IMR-90 (cell line): ENCODE data around the gene GLRA2. TPM values are rescaled to one million over a fixed set of nuclear protein-coding genes. Genes with fewer than 3 reads are reported as not detected.
A peak's percentile ranks its signal among the peaks of the same experiment; 100 is the strongest.

Experiments
- ATAC-seq: fragments of 200-7000 bp; cut with Tn5 transposase; 2 replicates; pipeline ENCODE4 v1.9.1; 2020; ENCODE audit warnings: low read depth, mild to moderate bottlenecking, moderate library complexity
- BruUV-seq: library from RNA; stranded (reverse); fragments of 400-500 nt; replicated peaks from 2 replicates; lab custom pipeline; 2021; lab: Mats Ljungman, UMichigan
- CTCF ChIA-PET: fragments of 300-600 bp; formaldehyde crosslinking; extraction: SDS; loops from one replicate; lab custom pipeline; 2021; ENCODE audit warnings: antibody characterized with exemption; lab: Yijun Ruan, JAX
- POLR2A ChIA-PET: fragments of 300-600 bp; sonication (Branson Sonifier 250); formaldehyde crosslinking; loops from one replicate; lab custom pipeline; 2022; ENCODE audit warnings: antibody characterized with exemption; ENCODE audit not compliant: unreplicated experiment; lab: Charles Lee
- DNase-seq: peaks from one replicate; pipeline ENCODE4 v3.0.0; 2013
- H2AFZ ChIP-seq: replicated peaks from 2 replicates; pipeline ENCODE3; 2013; ENCODE audit warnings: low read length, mild to moderate bottlenecking; ENCODE audit not compliant: poor library complexity
- H2AK5ac ChIP-seq: 2 replicates; pipeline ENCODE4 v1.6.1; 2013; ENCODE audit warnings: low read depth, low read length, inconsistent platforms
- H2AK9ac ChIP-seq: replicated peaks from 2 replicates; pipeline ENCODE3; 2013; ENCODE audit warnings: mild to moderate bottlenecking, low read depth, low read length, moderate library complexity; ENCODE audit not compliant: poor library complexity
- H2BK120ac ChIP-seq: 2 replicates; pipeline ENCODE4 v1.6.1; 2013; ENCODE audit warnings: low read depth, low read length, inconsistent platforms
- H2BK15ac ChIP-seq: 3 replicates; pipeline ENCODE4 v1.6.1; 2013; ENCODE audit warnings: low read depth, low read length, inconsistent platforms
- H2BK20ac ChIP-seq: 2 replicates; pipeline ENCODE4 v1.6.1; 2013; ENCODE audit warnings: low read depth, mild to moderate bottlenecking, inconsistent platforms, low read length, moderate library complexity
- H2BK5ac ChIP-seq: 2 replicates; pipeline ENCODE4 v1.6.1; 2013; ENCODE audit warnings: mild to moderate bottlenecking, low read depth, low read length, inconsistent platforms; ENCODE audit not compliant: poor library complexity, severe bottlenecking
- H3K14ac ChIP-seq: replicated peaks from 2 replicates; pipeline ENCODE4 v1.6.1; 2013; ENCODE audit warnings: low read depth, low read length, inconsistent platforms
- H3K18ac ChIP-seq: 2 replicates; pipeline ENCODE4 v1.6.1; 2013; ENCODE audit warnings: low read depth, low read length, control low read depth
- H3K23ac ChIP-seq: 2 replicates; pipeline ENCODE4 v1.6.1; 2013; ENCODE audit warnings: low read depth, low read length, inconsistent platforms
- H3K27ac ChIP-seq: 2 replicates; pipeline ENCODE4 v1.5.1; 2013; ENCODE audit warnings: mild to moderate bottlenecking, control low read depth, low read length; ENCODE audit not compliant: insufficient read depth
- H3K27me3 ChIP-seq: 2 replicates; pipeline ENCODE4 v1.6.1; 2013; ENCODE audit warnings: low read length; ENCODE audit not compliant: control insufficient read depth, insufficient read depth
- H3K36me3 ChIP-seq: 2 replicates; pipeline ENCODE4 v1.6.1; 2013; ENCODE audit warnings: low read length, mixed read lengths; ENCODE audit not compliant: control insufficient read depth, insufficient read depth
- H3K4ac ChIP-seq: 2 replicates; pipeline ENCODE4 v1.6.1; 2013; ENCODE audit warnings: low read depth, low read length, inconsistent platforms
- H3K4me1 ChIP-seq: 2 replicates; pipeline ENCODE4 v1.6.1; 2013; ENCODE audit warnings: low read length, mixed read lengths; ENCODE audit not compliant: control insufficient read depth, insufficient read depth
- H3K4me2 ChIP-seq: 2 replicates; pipeline ENCODE4 v1.6.1; 2013; ENCODE audit warnings: low read depth, mild to moderate bottlenecking, control low read depth, low read length, moderate library complexity
- H3K4me3 ChIP-seq: 2 replicates; pipeline ENCODE4 v1.5.1; 2013; ENCODE audit warnings: low read depth, mild to moderate bottlenecking, control low read depth, low read length, moderate library complexity; ENCODE audit not compliant: insufficient read depth
- H3K56ac ChIP-seq: 2 replicates; pipeline ENCODE4 v1.6.1; 2013; ENCODE audit warnings: low read length, inconsistent platforms; ENCODE audit not compliant: insufficient read depth; ENCODE audit errors: extremely low read depth
- H3K79me1 ChIP-seq, 2 experiments: 2 replicates each; pipeline ENCODE4 v1.6.1; 2013; ENCODE audit warnings: low read length in 2 of 2, inconsistent platforms in 1 of 2, low read depth in 1 of 2
- H3K9ac ChIP-seq: 2 replicates; pipeline ENCODE4 v1.6.1; 2013; ENCODE audit warnings: low read depth, low read length, control low read depth
- H3K9me1 ChIP-seq: 2 replicates; pipeline ENCODE4 v1.6.1; 2013; ENCODE audit warnings: low read length, inconsistent platforms; ENCODE audit not compliant: insufficient read depth
- H3K9me3 ChIP-seq: 2 replicates; pipeline ENCODE4 v1.6.1; 2013; ENCODE audit warnings: low read length; ENCODE audit not compliant: control insufficient read depth, insufficient read depth
- H4K20me1 ChIP-seq: 2 replicates; pipeline ENCODE4 v1.6.1; 2013; ENCODE audit warnings: low read length, inconsistent platforms; ENCODE audit not compliant: insufficient read depth
- H4K5ac ChIP-seq: 2 replicates; pipeline ENCODE4 v1.6.1; 2013; ENCODE audit warnings: mild to moderate bottlenecking, low read depth, low read length, control low read depth
- H4K8ac ChIP-seq, 2 experiments: 2 replicates each; pipeline ENCODE4 v1.6.1; 2013; ENCODE audit warnings: low read depth in 2 of 2, low read length in 2 of 2, control low read depth in 1 of 2, inconsistent platforms in 1 of 2
- H4K91ac ChIP-seq: 2 replicates; pipeline ENCODE4 v1.6.1; 2013; ENCODE audit warnings: low read depth, low read length, inconsistent platforms; ENCODE audit not compliant: insufficient read depth
- CTCF ChIP-seq: conservative IDR thresholded peaks from 2 replicates; pipeline ENCODE4 v1.5.1; 2012; ENCODE audit warnings: mild to moderate bottlenecking, low read depth, low read length, improper control_type of control experiment
- RAD21 ChIP-seq: IDR thresholded peaks from 2 replicates; pipeline ENCODE4 v1.6.1; 2012; ENCODE audit warnings: low read length, improper control_type of control experiment
- WGBS, 2 experiments: methylation state at CpG; one replicate each; pipeline versions ENCODE4 v1.1.5 to v1.1.7; 2013; ENCODE audit warnings: missing lambda C conversion rate in 2 of 2; ENCODE audit not compliant: insufficient read length in 1 of 2; ENCODE audit errors: extremely low coverage in 2 of 2; 5-methylcytosine and 5-hydroxymethylcytosine counted together
- dilution Hi-C: fragments of 300-500 bp; cut with HindIII; formaldehyde crosslinking; loops from one replicate; pipeline ENCODE4 v1.14.3; 2018; ENCODE audit warnings: low sequenced_read_pairs; ENCODE audit not compliant: unreplicated experiment
- in situ Hi-C: fragments of 300-500 bp; cut with MboI; formaldehyde crosslinking; loops from 3 replicates; pipeline ENCODE4 v1.14.3; 2019; ENCODE audit warnings: low sequenced_read_pairs, inconsistent platforms, mixed read lengths
- intact Hi-C: fragments of 100-400 bp; cut with micrococcal nuclease; formaldehyde crosslinking; loops from 2 replicates; pipeline ENCODE4 v1.10.0; 2022
- polyA plus RNA-seq, 3 experiments: library from polyadenylated mRNA; depleted of rRNA; stranded (reverse); fragments of >200 nt; gene quantifications; 2 replicates each; pipeline ENCODE4 v1.2.3, GENCODE V29; 2012; ENCODE audit warnings: low replicate concordance in 1 of 3
- total RNA-seq: library from RNA; depleted of rRNA; stranded (reverse); fragments of >200 nt; gene quantifications from 2 replicates; pipeline ENCODE4 v1.2.3, GENCODE V29; 2012
- TF ChIP-seq, protein P1 (sequence below): fragments of 150-350 bp; IDR thresholded peaks from 2 replicates; pipeline ENCODE4 v1.6.1; 2016; ENCODE audit warnings: low read depth, mild to moderate bottlenecking, low read length, moderate library complexity, borderline replicate concordance

The GLRA2 gene
- total and polyA plus RNA-seq, 2 of the 4 experiments (the other 2 are of a cell fraction): not detected

GRCh38 chrX:14697451-14697850 is 168.1 kb downstream of the GLRA2 start:
- intact Hi-C loops (loop anchor here (10.0 kb wide), 1 partner anchor 603 kb away; no protein-coding TSS in a partner anchor), in situ Hi-C loops (no loop called here), dilution Hi-C loops (no loop called here)
- 78% methylated on average over 1 of the region's 3 CpGs; no CpG with 5 or more reads in 1 of the 2 experiments for WGBS, 2 experiments
- Histone ChIP-seq H2AK5ac (no peak overlapping the region), H3K9ac (no peak overlapping the region), H3K18ac (no peak overlapping the region), H3K14ac (no peak overlapping the region), H3K36me3 (no peaks in the 10 kb centered on the region), H3K27me3 (no peaks in the 10 kb centered on the region), H2BK5ac (no peak overlapping the region), H2BK20ac (no peak overlapping the region), H3K9me3 (no peaks in the 10 kb centered on the region), H3K27ac (no peak overlapping the region), H4K8ac (no peak overlapping the region), H3K23ac (no peak overlapping the region), H2AFZ (no peak overlapping the region), H4K91ac (no peak overlapping the region), H2BK15ac (no peak overlapping the region), H3K4me1 (no peaks in the 10 kb centered on the region), H4K5ac (no peak overlapping the region), H3K9me1 (no peaks in the 10 kb centered on the region), H3K4me2 (no peak overlapping the region), H3K79me1 (no peaks in the 10 kb centered on the region), H3K56ac (no peak overlapping the region), H2AK9ac (no peak overlapping the region), H4K20me1 (no peaks in the 10 kb centered on the region), H2BK120ac (no peak overlapping the region), H3K4ac (no peak overlapping the region), H3K4me3 (no peak overlapping the region)
- no TSS peak for BruUV-seq
- DNase-seq: no peak
- peak; percentile 46; the same call in 1 of the 2 replicates for ATAC-seq
- TF ChIP-seq, protein P1, sequence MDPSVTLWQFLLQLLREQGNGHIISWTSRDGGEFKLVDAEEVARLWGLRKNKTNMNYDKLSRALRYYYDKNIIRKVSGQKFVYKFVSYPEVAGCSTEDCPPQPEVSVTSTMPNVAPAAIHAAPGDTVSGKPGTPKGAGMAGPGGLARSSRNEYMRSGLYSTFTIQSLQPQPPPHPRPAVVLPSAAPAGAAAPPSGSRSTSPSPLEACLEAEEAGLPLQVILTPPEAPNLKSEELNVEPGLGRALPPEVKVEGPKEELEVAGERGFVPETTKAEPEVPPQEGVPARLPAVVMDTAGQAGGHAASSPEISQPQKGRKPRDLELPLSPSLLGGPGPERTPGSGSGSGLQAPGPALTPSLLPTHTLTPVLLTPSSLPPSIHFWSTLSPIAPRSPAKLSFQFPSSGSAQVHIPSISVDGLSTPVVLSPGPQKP: no peak
- peak; percentile 33; the same call in 1 of the 2 replicates for TF ChIP-seq CTCF
- TF ChIP-seq RAD21: peak; percentile 29; the same call in 1 of the 2 replicates
- POLR2A ChIA-PET: no interaction called here
- CTCF ChIA-PET: interaction anchor here (1.0 to 1.1 kb wide), 2 partner anchors 8 to 17 kb away, joined by 3 read pairs; no protein-coding TSS in a partner anchor
